ENCODE data around the gene AXIN2.

The AXIN2 gene

DNA sequence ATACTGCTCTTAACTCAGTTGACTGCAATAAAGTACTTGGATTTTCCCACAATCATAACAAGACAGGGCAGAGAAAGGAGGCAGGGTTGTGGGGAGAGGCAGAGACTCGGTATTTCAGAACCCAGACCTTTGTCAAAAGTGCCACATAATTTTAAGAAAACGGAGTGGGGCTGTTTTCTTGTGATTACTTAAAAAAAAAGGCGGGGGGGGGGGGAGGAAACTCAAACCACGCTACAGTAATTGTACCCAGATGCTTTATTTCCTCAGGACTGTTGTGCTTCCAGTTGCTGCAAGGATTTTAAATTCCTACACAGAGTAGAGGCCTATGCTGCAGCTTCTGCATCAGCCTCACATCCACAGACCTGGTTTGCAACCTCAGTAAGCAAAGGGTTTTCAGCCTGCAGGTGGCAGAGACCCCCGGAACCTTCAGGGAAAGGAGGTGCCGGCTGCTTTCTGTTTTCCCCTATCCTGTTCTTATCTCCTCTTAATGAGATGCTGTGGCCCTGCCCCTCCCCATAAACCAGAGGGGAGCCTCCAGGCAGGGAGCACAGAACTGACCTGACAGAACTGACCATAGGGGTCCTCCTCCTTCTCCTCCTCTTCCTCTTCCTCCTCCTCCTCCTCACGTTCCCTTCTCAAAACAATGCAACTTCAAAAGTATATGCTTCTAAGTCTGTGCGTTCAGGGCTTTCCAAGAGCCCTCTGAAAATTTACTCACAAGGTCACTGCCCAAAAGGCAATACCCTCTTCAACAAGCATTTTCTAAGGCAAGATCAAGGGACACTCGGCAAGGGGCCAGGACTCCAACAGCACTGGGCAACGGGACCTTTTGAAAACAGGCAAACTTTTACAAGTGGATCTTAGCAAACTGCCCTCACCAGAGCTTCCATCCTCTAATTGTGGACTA is 7.5 kb downstream of the AXIN2 start:
- DNase-seq: no peak

DNA sequence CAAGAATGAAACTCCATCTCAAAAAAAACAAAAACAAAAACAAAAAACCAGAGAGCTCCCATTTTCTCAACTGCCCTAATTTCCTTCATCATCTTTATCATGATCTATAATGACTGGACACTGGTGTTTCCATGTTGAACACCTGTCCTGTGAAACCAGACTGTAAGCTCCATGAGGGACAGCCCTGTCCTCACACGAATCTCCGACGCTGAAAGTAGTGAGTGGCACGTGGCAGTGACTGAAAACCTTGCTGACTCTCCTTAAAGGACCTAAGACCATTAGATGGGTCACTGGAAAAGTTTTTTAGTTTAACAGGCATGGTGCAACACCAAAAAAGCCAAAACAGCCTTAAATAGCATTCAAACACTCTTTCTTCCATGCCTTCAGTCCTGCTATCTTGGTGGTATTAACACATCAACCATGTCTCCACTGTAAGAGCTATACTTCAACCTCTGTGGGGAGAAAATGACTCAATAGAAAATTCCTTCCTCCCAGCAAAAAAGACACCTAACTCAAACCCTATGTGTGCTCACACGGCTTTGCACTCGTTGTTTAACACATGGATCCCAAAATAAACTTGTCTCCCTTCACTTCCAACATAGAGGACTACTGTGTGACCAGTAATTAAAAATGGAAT is 8.3 kb downstream of the AXIN2 start:
- DNase-seq: no peak

DNA sequence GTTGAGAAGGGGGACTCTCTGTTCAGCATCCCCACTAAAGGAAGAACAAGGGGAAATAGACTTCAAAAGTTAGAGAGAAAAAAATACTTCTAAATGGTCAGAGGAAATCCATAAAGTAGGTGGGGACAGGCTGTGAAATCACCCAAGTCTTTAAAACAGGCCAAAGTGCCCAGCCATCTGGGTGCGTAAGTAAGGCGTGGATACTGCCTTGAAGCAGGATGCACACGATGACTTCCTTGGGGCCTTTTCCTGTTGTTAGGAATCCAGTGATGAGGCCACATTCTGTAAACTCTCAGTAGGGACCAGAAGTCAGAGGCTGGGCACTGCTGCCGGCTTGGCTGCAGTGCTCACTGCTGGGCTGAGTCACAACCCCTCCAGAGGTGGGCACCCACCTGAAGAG is 9.2 kb downstream of the AXIN2 start:
- no peak for DNase-seq

- DNase-seq: no peak
Observed at GRCh38 chr17:65551267-65552040, 10.0 kb downstream of the AXIN2 start.

DNA sequence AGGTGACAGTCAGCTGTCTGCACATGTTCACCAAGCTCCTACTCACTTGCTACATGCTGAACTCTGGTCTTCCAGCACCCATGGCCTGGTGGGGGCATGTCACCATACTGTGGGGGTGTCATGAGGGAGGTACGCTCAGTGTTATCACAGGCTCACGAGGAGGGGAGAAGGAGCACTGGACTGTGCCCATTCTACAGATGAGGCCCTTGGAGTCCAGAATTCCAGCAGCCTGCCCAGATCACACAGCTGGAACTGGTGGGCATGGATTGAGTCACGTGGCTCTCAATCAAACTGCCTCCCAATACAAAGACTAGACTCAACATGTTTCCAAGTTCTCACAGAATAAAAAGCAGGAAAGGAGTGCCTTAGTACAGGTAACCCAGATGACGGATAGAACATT is 10.7 kb downstream of the AXIN2 start:
- DNase-seq: no peak

DNA sequence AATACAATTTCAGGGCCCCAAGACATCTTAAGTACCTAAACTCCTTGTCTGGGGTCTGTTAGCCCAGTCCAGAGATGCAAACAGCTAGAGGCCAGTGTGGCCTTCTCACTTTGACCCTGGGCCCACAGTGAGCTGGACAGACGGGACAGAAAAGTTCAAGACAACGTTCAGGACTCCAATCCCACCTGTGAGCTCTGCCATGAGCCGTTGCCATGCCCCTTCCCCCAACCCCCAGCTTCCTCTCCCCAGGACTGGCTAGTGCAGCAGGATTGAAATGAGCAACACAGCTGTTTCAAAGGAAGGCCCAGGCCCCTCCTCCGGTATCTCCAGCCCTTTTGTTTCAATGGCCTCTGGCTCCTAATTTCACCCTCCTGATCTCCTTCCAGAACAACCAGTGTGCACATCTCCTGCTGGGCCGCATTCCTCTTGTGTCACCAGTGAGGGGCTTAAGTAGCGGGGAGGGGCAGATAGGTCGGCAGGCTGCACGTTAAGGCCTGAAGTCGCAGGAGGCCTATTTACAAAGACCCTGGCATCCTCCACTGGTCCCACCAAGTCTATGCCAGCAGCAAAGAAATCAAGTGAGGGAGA is 11.3 kb downstream of the AXIN2 start:
- no peak for DNase-seq

- DNase-seq: no peak
Observed at GRCh38 chr17:65548269-65548969, 13.0 kb downstream of the AXIN2 start.

DNA sequence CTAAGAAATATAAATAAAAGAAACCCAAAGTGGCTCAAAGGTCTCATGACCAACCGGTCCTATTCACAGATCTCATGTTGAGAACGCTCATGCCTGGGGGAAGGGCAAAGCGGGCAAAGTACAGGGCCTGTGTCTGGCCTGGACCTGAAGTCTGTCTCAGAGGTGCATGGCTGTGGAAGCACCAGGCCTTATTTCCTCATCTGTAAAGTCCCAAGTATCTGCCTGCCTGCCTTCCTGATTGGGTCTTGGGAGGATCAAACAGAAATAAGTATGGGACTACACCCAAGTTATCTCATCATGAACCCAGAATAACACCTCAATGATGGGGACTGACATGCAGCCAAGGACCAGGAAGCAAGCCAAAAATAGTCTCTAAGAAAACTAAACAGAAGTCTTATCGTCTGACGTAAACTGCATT is 14.2 kb downstream of the AXIN2 start:
- DNase-seq: no peak

GRCh38 chr17:65546579-65546978 is 14.9 kb downstream of the AXIN2 start:
- DNase-seq: no peak

- no peak for DNase-seq
Observed at GRCh38 chr17:65545705-65546523, 15.5 kb downstream of the AXIN2 start.

- DNase-seq: no peak
Observed at GRCh38 chr17:65544672-65545071, 16.8 kb downstream of the AXIN2 start.

GRCh38 chr17:65542610-65543009 is 18.8 kb downstream of the AXIN2 start:
- no peak for DNase-seq

- no peak for DNase-seq
Observed at GRCh38 chr17:65542067-65542466, 19.4 kb downstream of the AXIN2 start.

- no peak for DNase-seq
Observed at GRCh38 chr17:65541453-65541852, 20.0 kb downstream of the AXIN2 start.

- DNase-seq: no peak
Observed at GRCh38 chr17:65539630-65540266, 21.7 kb downstream of the AXIN2 start.

GRCh38 chr17:65538675-65539529 is 22.5 kb downstream of the AXIN2 start:
- DNase-seq: no peak

- no peak for DNase-seq
Observed at GRCh38 chr17:65537845-65538674, 23.4 kb downstream of the AXIN2 start.

- no peak for DNase-seq
Observed at GRCh38 chr17:65537343-65537844, 24.1 kb downstream of the AXIN2 start.

All from GF-D8 (cell line).